ENCODE results near the gene AKNAD1. TPM values are rescaled to one million over a fixed set of nuclear protein-coding genes. Genes with fewer than 3 reads are reported as not detected.

Gene AKNAD1
- total and polyA plus RNA-seq, 2 of the 4 experiments (the other 2 are of a cell fraction), result 0.07 to 0.18 TPM

GRCh38 chr1:108845446-108845845, 11.4 kb downstream of the AKNAD1 start:
- no peak for ATAC-seq (ENCODE audit: low read depth)
- intact Hi-C loops (cut with micrococcal nuclease) (no loop called here), in situ Hi-C loops (cut with MboI; ENCODE audit: low sequenced_read_pairs) (no loop called here), dilution Hi-C loops (cut with HindIII; ENCODE audit: low sequenced_read_pairs, unreplicated experiment) (no loop called here)
- H2BK120ac ChIP-seq (ENCODE audit: low read depth, low read length), result no peak overlapping the region
- H2AK9ac ChIP-seq (replicated peaks; ENCODE audit: low read depth, low read length, poor library complexity), result no peak overlapping the region
- no peak overlapping the region for H2BK5ac ChIP-seq (ENCODE audit: low read depth, low read length, poor library complexity, severe bottlenecking)
- WGBS, 2 experiments (ENCODE audit: extremely low coverage in 2 of 2, insufficient read length in 1 of 2), result 75% methylated on average over 2 of the region's 4 CpGs; no CpG with 5 or more reads in 1 of the 2 experiments
- no peaks in the 10 kb centered on the region for H3K79me1 ChIP-seq (ENCODE audit: low read depth in 1 of 2, low read length in 2 of 2)
- H3K9ac ChIP-seq (ENCODE audit: low read depth, low read length), result no peak overlapping the region
- H3K9me3 ChIP-seq (ENCODE audit: control insufficient read depth, insufficient read depth, low read length), result no peaks in the 10 kb centered on the region
- no TSS peak for BruUV-seq (replicated peaks)
- no peak for DNase-seq
- H4K91ac ChIP-seq (ENCODE audit: insufficient read depth, low read depth, low read length), result no peak overlapping the region
- no peak overlapping the region for H2AK5ac ChIP-seq (ENCODE audit: low read depth, low read length)
- no peak overlapping the region for H2AFZ ChIP-seq (replicated peaks; ENCODE audit: low read length, poor library complexity)
- H3K27me3 ChIP-seq (ENCODE audit: control insufficient read depth, insufficient read depth, low read length), result peaks cover 13% of the 10 kb centered on the region
- no peak overlapping the region for H4K8ac ChIP-seq (ENCODE audit: low read depth in 2 of 2, low read length in 2 of 2)
- no peak overlapping the region for H3K4me3 ChIP-seq (ENCODE audit: insufficient read depth, low read depth, low read length)
- H3K56ac ChIP-seq (ENCODE audit: extremely low read depth, insufficient read depth, low read length), result no peak overlapping the region
- H2BK15ac ChIP-seq (ENCODE audit: low read depth, low read length), result no peak overlapping the region
- no peaks in the 10 kb centered on the region for H3K36me3 ChIP-seq (ENCODE audit: control insufficient read depth, insufficient read depth, low read length)
- no peak overlapping the region for H3K27ac ChIP-seq (ENCODE audit: insufficient read depth, low read length)
- H4K5ac ChIP-seq (ENCODE audit: low read depth, low read length), result no peak overlapping the region
- no peaks in the 10 kb centered on the region for H3K9me1 ChIP-seq (ENCODE audit: insufficient read depth, low read length)
- H3K4me1 ChIP-seq (ENCODE audit: control insufficient read depth, insufficient read depth, low read length), result no peaks in the 10 kb centered on the region; the same call in 1 of the 2 replicates
- no peak for TF ChIP-seq CEBPB (IDR thresholded peaks at IDR 0.05; ENCODE audit: low read depth, low read length)
- TF ChIP-seq, protein P1, sequence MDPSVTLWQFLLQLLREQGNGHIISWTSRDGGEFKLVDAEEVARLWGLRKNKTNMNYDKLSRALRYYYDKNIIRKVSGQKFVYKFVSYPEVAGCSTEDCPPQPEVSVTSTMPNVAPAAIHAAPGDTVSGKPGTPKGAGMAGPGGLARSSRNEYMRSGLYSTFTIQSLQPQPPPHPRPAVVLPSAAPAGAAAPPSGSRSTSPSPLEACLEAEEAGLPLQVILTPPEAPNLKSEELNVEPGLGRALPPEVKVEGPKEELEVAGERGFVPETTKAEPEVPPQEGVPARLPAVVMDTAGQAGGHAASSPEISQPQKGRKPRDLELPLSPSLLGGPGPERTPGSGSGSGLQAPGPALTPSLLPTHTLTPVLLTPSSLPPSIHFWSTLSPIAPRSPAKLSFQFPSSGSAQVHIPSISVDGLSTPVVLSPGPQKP (IDR thresholded peaks at IDR 0.05; ENCODE audit: borderline replicate concordance, low read depth, low read length), result no peak
- TF ChIP-seq, protein P2, sequence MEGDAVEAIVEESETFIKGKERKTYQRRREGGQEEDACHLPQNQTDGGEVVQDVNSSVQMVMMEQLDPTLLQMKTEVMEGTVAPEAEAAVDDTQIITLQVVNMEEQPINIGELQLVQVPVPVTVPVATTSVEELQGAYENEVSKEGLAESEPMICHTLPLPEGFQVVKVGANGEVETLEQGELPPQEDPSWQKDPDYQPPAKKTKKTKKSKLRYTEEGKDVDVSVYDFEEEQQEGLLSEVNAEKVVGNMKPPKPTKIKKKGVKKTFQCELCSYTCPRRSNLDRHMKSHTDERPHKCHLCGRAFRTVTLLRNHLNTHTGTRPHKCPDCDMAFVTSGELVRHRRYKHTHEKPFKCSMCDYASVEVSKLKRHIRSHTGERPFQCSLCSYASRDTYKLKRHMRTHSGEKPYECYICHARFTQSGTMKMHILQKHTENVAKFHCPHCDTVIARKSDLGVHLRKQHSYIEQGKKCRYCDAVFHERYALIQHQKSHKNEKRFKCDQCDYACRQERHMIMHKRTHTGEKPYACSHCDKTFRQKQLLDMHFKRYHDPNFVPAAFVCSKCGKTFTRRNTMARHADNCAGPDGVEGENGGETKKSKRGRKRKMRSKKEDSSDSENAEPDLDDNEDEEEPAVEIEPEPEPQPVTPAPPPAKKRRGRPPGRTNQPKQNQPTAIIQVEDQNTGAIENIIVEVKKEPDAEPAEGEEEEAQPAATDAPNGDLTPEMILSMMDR (conservative IDR thresholded peaks at IDR 0.05; ENCODE audit: low read depth, low read length), result no peak
- TF ChIP-seq MAZ (IDR thresholded peaks at IDR 0.05; ENCODE audit: borderline replicate concordance, low read depth, low read length), result no peak
- TF ChIP-seq SMC3 (IDR thresholded peaks at IDR 0.05; ENCODE audit: low read depth, low read length), result no peak
- no peak for TF ChIP-seq CHD1 (IDR thresholded peaks at IDR 0.05; ENCODE audit: low read depth, low read length)
- no peak for TF ChIP-seq NFE2L2 (IDR thresholded peaks at IDR 0.05; ENCODE audit: low read depth, low read length)
- TF ChIP-seq, protein P3, sequence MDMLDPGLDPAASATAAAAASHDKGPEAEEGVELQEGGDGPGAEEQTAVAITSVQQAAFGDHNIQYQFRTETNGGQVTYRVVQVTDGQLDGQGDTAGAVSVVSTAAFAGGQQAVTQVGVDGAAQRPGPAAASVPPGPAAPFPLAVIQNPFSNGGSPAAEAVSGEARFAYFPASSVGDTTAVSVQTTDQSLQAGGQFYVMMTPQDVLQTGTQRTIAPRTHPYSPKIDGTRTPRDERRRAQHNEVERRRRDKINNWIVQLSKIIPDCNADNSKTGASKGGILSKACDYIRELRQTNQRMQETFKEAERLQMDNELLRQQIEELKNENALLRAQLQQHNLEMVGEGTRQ (IDR thresholded peaks at IDR 0.05; ENCODE audit: low read depth, low read length), result no peak
- TF ChIP-seq MAFK (IDR thresholded peaks at IDR 0.05; ENCODE audit: low read depth, low read length), result no peak
- no peak overlapping the region for H3K4ac ChIP-seq (ENCODE audit: low read depth, low read length)
- no peak overlapping the region for H2BK20ac ChIP-seq (ENCODE audit: low read depth, low read length)
- H3K23ac ChIP-seq (ENCODE audit: low read depth, low read length), result no peak overlapping the region
- CTCF ChIA-PET, result interaction anchor here (0.7 kb wide), 1 partner anchor 240 kb away, joined by 3 read pairs; no protein-coding TSS in a partner anchor
- H3K4me2 ChIP-seq (ENCODE audit: low read depth, low read length), result no peak overlapping the region
- POLR2A ChIA-PET (ENCODE audit: unreplicated experiment), result no interaction called here
- no peak overlapping the region for H3K18ac ChIP-seq (ENCODE audit: low read depth, low read length)
- no peak overlapping the region for H3K14ac ChIP-seq (replicated peaks; ENCODE audit: low read depth, low read length)
- H4K20me1 ChIP-seq (ENCODE audit: insufficient read depth, low read length), result no peaks in the 10 kb centered on the region

All from IMR-90 (cell line).